Spleen (tissue), 7 donors: Measurements from ENCODE around the gene DST.

Experiments
- POLR2A ChIP-seq, 3 donors: fragments of 450-650 bp; IDR thresholded peaks; one replicate each; pipeline ENCODE4 v1.5.1; 2017; ENCODE audit warnings: antibody characterized with exemption in 3 of 3, mild to moderate bottlenecking in 1 of 3
- TF ChIP-seq, protein P1 (sequence below), 11 experiments: fragments of 200-600 bp in 7 of 11; fragments of 450-650 bp in 4 of 11; sonication (generic) in 4 of 11; IDR thresholded peaks in 8 of 11; conservative IDR thresholded peaks in 3 of 11; 1 replicate in 7 of 11; 2 replicates in 4 of 11; pipeline versions ENCODE4 v1.4.0 to v1.8.0; 2016 to 2021; ENCODE audit warnings: antibody characterized with exemption in 11 of 11, inconsistent platforms in 4 of 11, mild to moderate bottlenecking in 1 of 11
- donor health status: DM: no; HTN: no; CAD: no; lungs with moderate emphysema.
- donor health status: DM: no; HTN: no; CAD: no.
- donor health status: DM: no; HTN: no; CAD: no.

DNA sequence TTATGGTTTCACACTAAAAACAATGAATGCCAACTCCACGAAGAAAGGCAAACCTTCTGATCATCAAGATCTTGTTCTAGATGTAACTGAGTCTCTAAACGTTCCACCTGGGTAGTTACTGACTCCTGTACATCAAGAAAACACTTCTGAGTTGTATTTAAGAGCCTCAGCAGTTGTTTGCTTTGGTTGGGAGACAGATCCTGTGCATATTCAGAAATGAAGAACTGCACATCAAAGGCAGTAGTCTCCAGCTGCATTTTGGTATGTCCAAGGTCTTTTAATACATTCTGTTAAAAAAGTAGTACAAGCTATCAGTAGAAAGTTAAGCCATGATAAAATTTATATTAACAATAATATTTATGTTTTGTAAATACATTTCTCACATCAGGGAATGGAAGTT lies 41.3 kb downstream of the DST start:
- no peak for TF ChIP-seq POLR2A (IDR thresholded peaks at IDR 0.05)
- TF ChIP-seq, protein P1, sequence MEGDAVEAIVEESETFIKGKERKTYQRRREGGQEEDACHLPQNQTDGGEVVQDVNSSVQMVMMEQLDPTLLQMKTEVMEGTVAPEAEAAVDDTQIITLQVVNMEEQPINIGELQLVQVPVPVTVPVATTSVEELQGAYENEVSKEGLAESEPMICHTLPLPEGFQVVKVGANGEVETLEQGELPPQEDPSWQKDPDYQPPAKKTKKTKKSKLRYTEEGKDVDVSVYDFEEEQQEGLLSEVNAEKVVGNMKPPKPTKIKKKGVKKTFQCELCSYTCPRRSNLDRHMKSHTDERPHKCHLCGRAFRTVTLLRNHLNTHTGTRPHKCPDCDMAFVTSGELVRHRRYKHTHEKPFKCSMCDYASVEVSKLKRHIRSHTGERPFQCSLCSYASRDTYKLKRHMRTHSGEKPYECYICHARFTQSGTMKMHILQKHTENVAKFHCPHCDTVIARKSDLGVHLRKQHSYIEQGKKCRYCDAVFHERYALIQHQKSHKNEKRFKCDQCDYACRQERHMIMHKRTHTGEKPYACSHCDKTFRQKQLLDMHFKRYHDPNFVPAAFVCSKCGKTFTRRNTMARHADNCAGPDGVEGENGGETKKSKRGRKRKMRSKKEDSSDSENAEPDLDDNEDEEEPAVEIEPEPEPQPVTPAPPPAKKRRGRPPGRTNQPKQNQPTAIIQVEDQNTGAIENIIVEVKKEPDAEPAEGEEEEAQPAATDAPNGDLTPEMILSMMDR (IDR thresholded peaks at IDR 0.05 in 8 of 11, conservative IDR thresholded peaks at IDR 0.05 in 3 of 11) = no peak
